ENCODE data around the gene SLIT3.

The SLIT3 gene

GRCh38 chr5:169157064-169157463 is 143.9 kb downstream of the SLIT3 start:
- Histone ChIP-seq H3K9ac (ENCODE audit: low read depth, low read length) (no peak overlapping the region), H3K27me3 (ENCODE audit: insufficient read depth, low read length) (no peaks in the 10 kb centered on the region), H3K4me1 (ENCODE audit: insufficient read depth, low read length) (peaks cover 16% of the 10 kb centered on the region; the same call in 1 of the 2 replicates), H3K36me3 (ENCODE audit: insufficient read depth, low read length) (no peaks in the 10 kb centered on the region), H3K9me3 (ENCODE audit: insufficient read depth, low read depth, low read length) (peaks cover 13% of the 10 kb centered on the region; the same call in 1 of the 2 replicates), H3K4me3 (ENCODE audit: low read length) (no peak overlapping the region), H3K27ac (ENCODE audit: low read depth, low read length) (no peak overlapping the region)
- WGBS: 100% methylated on average over 1 of the region's 1 CpG

DNA sequence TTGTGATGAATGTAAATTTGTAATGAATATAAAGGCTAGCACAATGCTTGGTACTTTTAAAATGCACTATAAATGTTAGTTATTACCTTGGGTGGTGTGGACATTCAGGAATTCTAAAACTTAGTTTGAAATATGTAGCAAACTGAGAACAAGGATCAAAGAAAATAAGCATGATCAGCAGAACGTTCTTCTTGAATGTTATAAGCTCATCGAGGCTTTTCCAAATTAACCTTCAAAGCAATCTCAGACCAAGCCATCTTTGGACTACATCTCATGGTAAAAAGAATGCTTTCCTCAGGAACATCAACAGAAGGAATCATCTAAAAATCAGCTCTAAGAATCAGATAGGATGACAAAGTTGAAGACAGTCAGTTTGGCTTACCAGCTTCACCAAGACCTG is 146.3 kb downstream of the SLIT3 start:
- Histone ChIP-seq H3K4me3 (ENCODE audit: low read length) (no peak overlapping the region), H3K27ac (ENCODE audit: low read depth, low read length) (no peak overlapping the region), H3K27me3 (ENCODE audit: insufficient read depth, low read length) (no peaks in the 10 kb centered on the region), H3K9me3 (ENCODE audit: insufficient read depth, low read depth, low read length) (peaks cover 13% of the 10 kb centered on the region; the same call in 1 of the 2 replicates), H3K36me3 (ENCODE audit: insufficient read depth, low read length) (no peaks in the 10 kb centered on the region), H3K9ac (ENCODE audit: low read depth, low read length) (no peak overlapping the region), H3K4me1 (ENCODE audit: insufficient read depth, low read length) (peaks cover 21% of the 10 kb centered on the region)
- 93% methylated on average over 2 of the region's 2 CpGs for WGBS

GRCh38 chr5:169153405-169153804 is 147.5 kb downstream of the SLIT3 start:
- H3K9ac ChIP-seq (ENCODE audit: low read depth, low read length): no peak overlapping the region
- H3K4me3 ChIP-seq (ENCODE audit: low read length): no peak overlapping the region
- H3K36me3 ChIP-seq (ENCODE audit: insufficient read depth, low read length): no peaks in the 10 kb centered on the region
- WGBS: 77% methylated on average over 2 of the region's 2 CpGs
- peaks cover 21% of the 10 kb centered on the region for H3K4me1 ChIP-seq (ENCODE audit: insufficient read depth, low read length)
- H3K9me3 ChIP-seq (ENCODE audit: insufficient read depth, low read depth, low read length): peaks cover 8% of the 10 kb centered on the region; the same call in 1 of the 2 replicates
- H3K27me3 ChIP-seq (ENCODE audit: insufficient read depth, low read length): no peaks in the 10 kb centered on the region
- no peak overlapping the region for H3K27ac ChIP-seq (ENCODE audit: low read depth, low read length)

DNA sequence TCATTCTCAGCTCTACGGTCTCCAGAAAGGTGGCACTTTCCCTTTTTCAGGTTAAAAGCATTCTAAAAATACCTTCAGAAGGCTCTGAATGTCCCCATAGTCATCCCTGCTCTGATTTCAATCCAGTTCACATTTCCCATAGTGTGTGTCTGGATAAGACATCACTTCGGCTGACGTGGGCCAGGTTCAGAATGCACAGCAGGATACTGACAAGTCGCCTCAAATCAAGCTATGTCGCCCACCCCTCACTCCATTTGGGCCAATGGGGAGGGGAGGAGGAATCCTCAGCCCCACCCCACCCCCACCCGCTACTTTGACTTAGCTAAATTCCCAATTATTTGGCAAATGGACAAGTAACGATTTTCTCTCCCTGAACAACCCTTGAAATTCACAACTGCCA is 148.0 kb downstream of the SLIT3 start:
- H3K27ac ChIP-seq (ENCODE audit: low read depth, low read length): no peak overlapping the region
- 73% methylated on average over 7 of the region's 7 CpGs for WGBS

DNA sequence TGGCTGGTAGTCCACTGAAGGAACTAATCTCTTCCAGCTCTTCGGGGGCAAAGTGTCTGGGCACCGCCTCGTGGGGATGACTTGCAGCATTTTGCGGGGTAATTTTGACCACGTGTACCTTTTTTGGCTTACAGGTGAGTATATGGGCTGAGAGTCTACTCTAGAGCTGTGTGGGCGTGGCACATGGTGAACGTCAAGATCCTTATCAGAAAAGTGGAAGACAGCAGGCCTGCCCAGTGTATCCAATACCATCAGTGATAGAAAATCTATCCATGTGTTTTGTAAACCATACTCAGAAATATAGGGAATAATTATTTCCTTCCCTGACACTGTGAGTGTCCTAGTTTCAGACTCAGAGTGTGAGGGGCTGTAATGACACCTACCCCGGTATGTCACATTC is 148.5 kb downstream of the SLIT3 start:
- Histone ChIP-seq H3K36me3 (ENCODE audit: insufficient read depth, low read length) (no peaks in the 10 kb centered on the region), H3K27ac (ENCODE audit: low read depth, low read length) (no peak overlapping the region)
- WGBS: 75% methylated on average over 8 of the region's 8 CpGs

More for the DNA sequence above, 148.0 kb downstream of the SLIT3 start:
- peaks cover 3% of the 10 kb centered on the region; the same call in 1 of the 2 replicates for H3K9me3 ChIP-seq (ENCODE audit: insufficient read depth, low read depth, low read length)
- no peak overlapping the region for H3K9ac ChIP-seq (ENCODE audit: low read depth, low read length)
- no peaks in the 10 kb centered on the region for H3K36me3 ChIP-seq (ENCODE audit: insufficient read depth, low read length)
- no peaks in the 10 kb centered on the region for H3K27me3 ChIP-seq (ENCODE audit: insufficient read depth, low read length)
- no peak overlapping the region for H3K4me3 ChIP-seq (ENCODE audit: low read length)
- peaks cover 21% of the 10 kb centered on the region for H3K4me1 ChIP-seq (ENCODE audit: insufficient read depth, low read length)

DNA sequence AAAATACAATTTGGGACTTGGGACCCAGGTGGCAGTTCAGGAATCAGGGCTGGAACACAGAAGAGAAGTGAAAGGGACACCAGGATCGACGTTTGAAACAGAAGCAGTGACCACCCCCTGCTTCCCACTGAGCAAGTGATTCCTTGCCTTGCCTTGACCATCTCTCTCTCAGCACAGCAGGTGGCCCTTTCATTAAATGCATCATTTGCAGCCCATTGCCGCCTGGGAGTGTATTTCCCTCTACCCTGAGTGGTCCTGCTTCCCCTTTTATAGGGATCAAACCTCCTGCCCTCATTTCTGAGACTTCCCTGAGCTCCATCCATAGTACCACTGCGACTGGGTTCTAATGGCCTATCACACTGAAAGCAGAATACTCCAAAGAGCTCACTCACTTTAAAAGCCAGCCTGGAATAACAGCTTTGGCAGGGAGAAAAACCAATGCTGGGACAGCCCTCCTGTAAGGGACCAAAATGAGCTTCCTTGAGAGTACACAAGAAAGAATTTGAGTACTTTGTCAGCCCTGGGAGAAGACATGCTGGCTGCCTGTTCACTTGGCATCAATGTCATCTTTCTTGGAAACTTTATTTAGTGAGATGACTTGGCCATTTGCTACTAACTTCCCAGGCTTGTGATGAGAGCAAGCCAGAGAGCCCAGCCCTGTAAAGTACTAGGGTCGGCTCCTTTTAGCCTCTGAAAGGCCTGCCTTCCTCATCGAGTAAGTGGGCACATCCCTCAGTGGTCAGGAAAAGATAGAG is 149.7 kb downstream of the SLIT3 start:
- H3K9ac ChIP-seq (ENCODE audit: low read depth, low read length): no peak overlapping the region
- no peak overlapping the region for H3K27ac ChIP-seq (ENCODE audit: low read depth, low read length)
- H3K36me3 ChIP-seq (ENCODE audit: insufficient read depth, low read length): no peaks in the 10 kb centered on the region
- H3K4me1 ChIP-seq (ENCODE audit: insufficient read depth, low read length): peaks cover 21% of the 10 kb centered on the region
- no peak overlapping the region for H3K4me3 ChIP-seq (ENCODE audit: low read length)
- no peaks in the 10 kb centered on the region for H3K27me3 ChIP-seq (ENCODE audit: insufficient read depth, low read length)
- WGBS: 49% methylated on average over 6 of the region's 6 CpGs
- no peaks in the 10 kb centered on the region for H3K9me3 ChIP-seq (ENCODE audit: insufficient read depth, low read depth, low read length)

More for the DNA sequence above, 148.5 kb downstream of the SLIT3 start:
- H3K4me1 ChIP-seq (ENCODE audit: insufficient read depth, low read length): peaks cover 21% of the 10 kb centered on the region
- H3K9me3 ChIP-seq (ENCODE audit: insufficient read depth, low read depth, low read length): no peaks in the 10 kb centered on the region
- no peak overlapping the region for H3K9ac ChIP-seq (ENCODE audit: low read depth, low read length)
- no peak overlapping the region for H3K4me3 ChIP-seq (ENCODE audit: low read length)
- no peaks in the 10 kb centered on the region for H3K27me3 ChIP-seq (ENCODE audit: insufficient read depth, low read length)

GRCh38 chr5:169150108-169150507 is 150.8 kb downstream of the SLIT3 start:
- WGBS: 100% methylated on average over 3 of the region's 3 CpGs
- H3K4me1 ChIP-seq (ENCODE audit: insufficient read depth, low read length): peaks cover 19% of the 10 kb centered on the region
- H3K27me3 ChIP-seq (ENCODE audit: insufficient read depth, low read length): no peaks in the 10 kb centered on the region
- no peak overlapping the region for H3K9ac ChIP-seq (ENCODE audit: low read depth, low read length)
- H3K27ac ChIP-seq (ENCODE audit: low read depth, low read length): no peak overlapping the region
- H3K36me3 ChIP-seq (ENCODE audit: insufficient read depth, low read length): no peaks in the 10 kb centered on the region
- H3K9me3 ChIP-seq (ENCODE audit: insufficient read depth, low read depth, low read length): no peaks in the 10 kb centered on the region
- no peak overlapping the region for H3K4me3 ChIP-seq (ENCODE audit: low read length)

DNA sequence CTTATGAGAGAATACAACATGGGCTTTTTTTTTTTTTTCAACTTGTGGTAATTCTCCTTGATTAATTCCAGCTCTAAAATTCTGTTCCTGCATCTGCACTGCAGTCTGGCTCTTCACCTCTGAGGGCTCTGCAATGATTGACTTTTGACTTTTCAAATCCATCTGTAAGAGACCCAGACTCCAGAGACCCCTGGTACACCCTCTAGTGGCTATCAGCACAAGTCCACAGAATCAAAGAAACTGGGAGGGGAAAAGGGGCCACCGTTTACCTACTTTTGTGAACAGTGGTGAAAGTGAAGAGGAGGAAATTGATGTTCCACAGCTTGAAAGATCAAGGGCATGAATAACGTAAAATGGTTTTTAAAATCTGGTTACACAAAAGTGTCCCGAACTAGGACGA is 151.6 kb downstream of the SLIT3 start:
- H3K9me3 ChIP-seq (ENCODE audit: insufficient read depth, low read depth, low read length): no peaks in the 10 kb centered on the region
- H3K9ac ChIP-seq (ENCODE audit: low read depth, low read length): no peak overlapping the region
- no peaks in the 10 kb centered on the region for H3K36me3 ChIP-seq (ENCODE audit: insufficient read depth, low read length)
- H3K27ac ChIP-seq (ENCODE audit: low read depth, low read length): no peak overlapping the region
- WGBS: 53% methylated on average over 4 of the region's 4 CpGs
- H3K4me1 ChIP-seq (ENCODE audit: insufficient read depth, low read length): peaks cover 13% of the 10 kb centered on the region; the same call in 1 of the 2 replicates
- no peak overlapping the region for H3K4me3 ChIP-seq (ENCODE audit: low read length)
- H3K27me3 ChIP-seq (ENCODE audit: insufficient read depth, low read length): no peaks in the 10 kb centered on the region

- Histone ChIP-seq H3K9ac (ENCODE audit: low read depth, low read length) (no peak overlapping the region), H3K4me3 (ENCODE audit: low read length) (no peak overlapping the region), H3K4me1 (ENCODE audit: insufficient read depth, low read length) (peaks cover 9% of the 10 kb centered on the region; the same call in 1 of the 2 replicates), H3K36me3 (ENCODE audit: insufficient read depth, low read length) (no peaks in the 10 kb centered on the region), H3K9me3 (ENCODE audit: insufficient read depth, low read depth, low read length) (no peaks in the 10 kb centered on the region), H3K27ac (ENCODE audit: low read depth, low read length) (no peak overlapping the region), H3K27me3 (ENCODE audit: insufficient read depth, low read length) (no peaks in the 10 kb centered on the region)
- WGBS: 94% methylated on average over 10 of the region's 10 CpGs
Observed at GRCh38 chr5:169148138-169148740, 152.7 kb downstream of the SLIT3 start.

DNA sequence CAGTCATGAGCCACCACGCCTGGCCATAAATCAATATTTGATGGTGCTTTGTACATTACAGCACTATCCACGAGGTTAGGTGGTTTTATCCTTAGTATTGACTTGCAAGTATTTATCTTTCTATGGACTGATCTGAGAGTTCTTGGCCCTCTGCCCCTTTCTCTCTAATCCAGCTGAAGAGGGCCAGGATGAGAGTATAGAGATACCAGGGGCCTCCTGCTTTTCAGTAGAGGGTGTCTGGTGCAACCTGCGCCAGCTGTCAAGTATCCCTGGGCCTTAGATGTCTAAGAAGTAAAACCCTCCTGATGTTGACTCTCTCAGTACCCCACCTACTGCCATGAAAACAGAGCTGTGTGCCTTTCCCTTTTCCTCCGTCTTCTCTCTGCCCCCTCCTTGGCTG is 153.4 kb downstream of the SLIT3 start:
- WGBS: 96% methylated on average over 4 of the region's 4 CpGs
- Histone ChIP-seq H3K4me3 (ENCODE audit: low read length) (no peak overlapping the region), H3K9me3 (ENCODE audit: insufficient read depth, low read depth, low read length) (no peaks in the 10 kb centered on the region), H3K4me1 (ENCODE audit: insufficient read depth, low read length) (peaks cover 8% of the 10 kb centered on the region; the same call in 1 of the 2 replicates), H3K27me3 (ENCODE audit: insufficient read depth, low read length) (no peaks in the 10 kb centered on the region), H3K9ac (ENCODE audit: low read depth, low read length) (no peak overlapping the region), H3K36me3 (ENCODE audit: insufficient read depth, low read length) (no peaks in the 10 kb centered on the region), H3K27ac (ENCODE audit: low read depth, low read length) (no peak overlapping the region)

DNA sequence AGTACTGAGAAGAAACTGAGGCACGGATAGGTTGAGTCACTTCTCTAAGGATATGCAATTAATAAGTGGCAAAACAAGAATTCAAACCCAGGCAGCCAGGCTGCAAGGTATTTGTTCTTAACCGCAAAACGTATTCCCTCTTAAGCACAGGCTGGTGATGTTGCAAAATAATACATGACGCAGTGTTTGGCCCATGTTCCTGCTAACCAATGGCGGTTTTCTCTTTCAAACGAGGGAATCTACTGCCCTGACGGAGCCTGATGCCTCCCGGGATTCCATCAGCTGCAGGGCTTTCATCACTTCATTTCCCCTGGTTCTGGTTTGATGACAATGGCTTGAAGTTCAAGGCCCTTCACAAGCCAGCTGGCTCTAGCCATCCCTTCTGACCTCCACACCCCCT is 154.8 kb downstream of the SLIT3 start:
- Histone ChIP-seq H3K27ac (ENCODE audit: low read depth, low read length) (no peak overlapping the region), H3K36me3 (ENCODE audit: insufficient read depth, low read length) (no peaks in the 10 kb centered on the region), H3K4me3 (ENCODE audit: low read length) (no peak overlapping the region), H3K9ac (ENCODE audit: low read depth, low read length) (no peak overlapping the region), H3K9me3 (ENCODE audit: insufficient read depth, low read depth, low read length) (no peaks in the 10 kb centered on the region), H3K4me1 (ENCODE audit: insufficient read depth, low read length) (peaks cover 8% of the 10 kb centered on the region; the same call in 1 of the 2 replicates), H3K27me3 (ENCODE audit: insufficient read depth, low read length) (no peaks in the 10 kb centered on the region)
- WGBS: 90% methylated on average over 8 of the region's 8 CpGs
